IPS-20b (cell line): Measurements from ENCODE around the gene GAPVD1.
A peak's percentile ranks its signal among the peaks of the same experiment; 100 is the strongest.

Experiments used
- H3K27ac ChIP-seq: one replicate; pipeline ENCODE4 v1.5.1; 2013; ENCODE audit warnings: low read length
- H3K27me3 ChIP-seq: 2 replicates; pipeline ENCODE4 v1.6.1; 2013; ENCODE audit warnings: mild to moderate bottlenecking, low read length, inconsistent platforms; ENCODE audit not compliant: insufficient read depth
- H3K36me3 ChIP-seq: 2 replicates; pipeline ENCODE4 v1.6.1; 2013; ENCODE audit warnings: low read depth, mild to moderate bottlenecking, inconsistent platforms, low read length, moderate library complexity; ENCODE audit not compliant: insufficient read depth
- H3K4me1 ChIP-seq: 2 replicates; pipeline ENCODE4 v1.6.1; 2013; ENCODE audit warnings: mild to moderate bottlenecking, control low read depth, inconsistent platforms, low read length, moderate library complexity; ENCODE audit not compliant: insufficient read depth
- H3K4me3 ChIP-seq: 2 replicates; pipeline ENCODE4 v1.5.1; 2013; ENCODE audit warnings: mild to moderate bottlenecking, low read length, inconsistent platforms
- H3K9ac ChIP-seq: 2 replicates; pipeline ENCODE4 v1.6.1; 2013; ENCODE audit warnings: low read depth, mild to moderate bottlenecking, inconsistent platforms, low read length, moderate library complexity
- H3K9me3 ChIP-seq: 2 replicates; pipeline ENCODE4 v1.6.1; 2013; ENCODE audit warnings: mild to moderate bottlenecking, low read depth, low read length, inconsistent platforms; ENCODE audit not compliant: insufficient read depth

The GAPVD1 gene

GRCh38 chr9:125238915-125239446, 22.6 kb upstream of the GAPVD1 start:
- Histone ChIP-seq H3K27ac (no peak overlapping the region), H3K36me3 (peaks cover 59% of the 10 kb centered on the region), H3K9ac (no peak overlapping the region)

GRCh38 chr9:125239631-125240597, 21.7 kb upstream of the GAPVD1 start:
- Histone ChIP-seq H3K27ac (no peak overlapping the region), H3K9ac (peak overlapping the region; percentile 98), H3K27me3 (no peaks in the 10 kb centered on the region), H3K36me3 (peaks cover 54% of the 10 kb centered on the region), H3K4me3 (peak overlapping the region; percentile 100), H3K4me1 (peaks cover 3% of the 10 kb centered on the region; the same call in 1 of the 2 replicates), H3K9me3 (no peaks in the 10 kb centered on the region)

More at GRCh38 chr9:125238915-125239446, 22.6 kb upstream of the GAPVD1 start:
- H3K9me3 ChIP-seq: no peaks in the 10 kb centered on the region
- H3K27me3 ChIP-seq: no peaks in the 10 kb centered on the region
- H3K4me3 ChIP-seq: peak overlapping the region; percentile 100
- H3K4me1 ChIP-seq: peaks cover 3% of the 10 kb centered on the region; the same call in 1 of the 2 replicates

- Histone ChIP-seq H3K9me3 (no peaks in the 10 kb centered on the region), H3K4me3 (peak overlapping the region; percentile 100), H3K9ac (peak overlapping the region; percentile 98), H3K36me3 (peaks cover 48% of the 10 kb centered on the region), H3K4me1 (peaks cover 3% of the 10 kb centered on the region; the same call in 1 of the 2 replicates), H3K27ac (peak overlapping the region; percentile 25), H3K27me3 (no peaks in the 10 kb centered on the region)
Measured at GRCh38 chr9:125240649-125240999, 21.0 kb upstream of the GAPVD1 start.

- H3K36me3 ChIP-seq: peaks cover 42% of the 10 kb centered on the region
- H3K27me3 ChIP-seq: no peaks in the 10 kb centered on the region
- peak within 1 kb of the TSS; percentile 100 for H3K9ac ChIP-seq
- H3K9me3 ChIP-seq: no peaks in the 10 kb centered on the region
- H3K4me1 ChIP-seq: peaks cover 3% of the 10 kb centered on the region; the same call in 1 of the 2 replicates
- peak within 1 kb of the TSS; percentile 100 for H3K4me3 ChIP-seq
- peak within 1 kb of the TSS; percentile 100 for H3K27ac ChIP-seq
Measured at GRCh38 chr9:125241000-125241862, 20.4 kb upstream of the GAPVD1 start, which contains the start of gene HSPA5. Gene HSPA5, minus strand, starts transcription at chr9:125241343. Its CDS starts 217 bp downstream, at chr9:125241126.

- H3K4me1 ChIP-seq: peaks cover 3% of the 10 kb centered on the region; the same call in 1 of the 2 replicates
- H3K27me3 ChIP-seq: no peaks in the 10 kb centered on the region
- H3K9ac ChIP-seq: peak overlapping the region; percentile 100
- H3K9me3 ChIP-seq: no peaks in the 10 kb centered on the region
- H3K27ac ChIP-seq: peak overlapping the region; percentile 100
- H3K4me3 ChIP-seq: peak overlapping the region; percentile 100
- peaks cover 33% of the 10 kb centered on the region for H3K36me3 ChIP-seq
Measured at GRCh38 chr9:125241863-125242739, 19.5 kb upstream of the GAPVD1 start.

- Histone ChIP-seq H3K27ac (no peak overlapping the region), H3K9ac (0 out of 2 replicates have a peak overlapping the region, but pooled peaks have one; percentile 16), H3K9me3 (no peaks in the 10 kb centered on the region), H3K36me3 (peaks cover 16% of the 10 kb centered on the region), H3K4me3 (no peak overlapping the region), H3K4me1 (peaks cover 3% of the 10 kb centered on the region; the same call in 1 of the 2 replicates), H3K27me3 (no peaks in the 10 kb centered on the region)
Measured at GRCh38 chr9:125243792-125244260, 17.8 kb upstream of the GAPVD1 start.

- no peak overlapping the region for H3K9ac ChIP-seq
- H3K9me3 ChIP-seq: no peaks in the 10 kb centered on the region
- H3K27ac ChIP-seq: no peak overlapping the region
- no peaks in the 10 kb centered on the region for H3K36me3 ChIP-seq
- no peak overlapping the region for H3K4me3 ChIP-seq
- H3K4me1 ChIP-seq: peaks cover 3% of the 10 kb centered on the region; the same call in 1 of the 2 replicates
- no peaks in the 10 kb centered on the region for H3K27me3 ChIP-seq
Measured at GRCh38 chr9:125246261-125246667, 15.4 kb upstream of the GAPVD1 start.

GRCh38 chr9:125254231-125254630, 7.4 kb upstream of the GAPVD1 start:
- H3K4me3 ChIP-seq: no peak overlapping the region
- no peak overlapping the region for H3K9ac ChIP-seq
- H3K9me3 ChIP-seq: no peaks in the 10 kb centered on the region
- H3K36me3 ChIP-seq: no peaks in the 10 kb centered on the region
- no peak overlapping the region for H3K27ac ChIP-seq
- H3K4me1 ChIP-seq: no peaks in the 10 kb centered on the region
- no peaks in the 10 kb centered on the region for H3K27me3 ChIP-seq

GRCh38 chr9:125255781-125256391, 5.7 kb upstream of the GAPVD1 start:
- H3K27ac ChIP-seq: no peak overlapping the region
- H3K4me1 ChIP-seq: no peaks in the 10 kb centered on the region
- H3K4me3 ChIP-seq: no peak overlapping the region
- no peaks in the 10 kb centered on the region for H3K27me3 ChIP-seq
- H3K36me3 ChIP-seq: no peaks in the 10 kb centered on the region
- no peak overlapping the region for H3K9ac ChIP-seq
- no peaks in the 10 kb centered on the region for H3K9me3 ChIP-seq

- H3K9ac ChIP-seq: no peak overlapping the region
- H3K27ac ChIP-seq: no peak overlapping the region
Measured at GRCh38 chr9:125258160-125258785, 3.4 kb upstream of the GAPVD1 start.

More at GRCh38 chr9:125258160-125258785, 3.4 kb upstream of the GAPVD1 start:
- Histone ChIP-seq H3K9me3 (no peaks in the 10 kb centered on the region), H3K4me3 (no peak overlapping the region), H3K4me1 (0 out of 2 replicates have a peak, but pooled peaks cover 4% of the 10 kb centered on the region), H3K36me3 (no peaks in the 10 kb centered on the region), H3K27me3 (no peaks in the 10 kb centered on the region)
